ENCODE measurements around the gene FOLR1.

- TF ChIP-seq, protein P1, sequence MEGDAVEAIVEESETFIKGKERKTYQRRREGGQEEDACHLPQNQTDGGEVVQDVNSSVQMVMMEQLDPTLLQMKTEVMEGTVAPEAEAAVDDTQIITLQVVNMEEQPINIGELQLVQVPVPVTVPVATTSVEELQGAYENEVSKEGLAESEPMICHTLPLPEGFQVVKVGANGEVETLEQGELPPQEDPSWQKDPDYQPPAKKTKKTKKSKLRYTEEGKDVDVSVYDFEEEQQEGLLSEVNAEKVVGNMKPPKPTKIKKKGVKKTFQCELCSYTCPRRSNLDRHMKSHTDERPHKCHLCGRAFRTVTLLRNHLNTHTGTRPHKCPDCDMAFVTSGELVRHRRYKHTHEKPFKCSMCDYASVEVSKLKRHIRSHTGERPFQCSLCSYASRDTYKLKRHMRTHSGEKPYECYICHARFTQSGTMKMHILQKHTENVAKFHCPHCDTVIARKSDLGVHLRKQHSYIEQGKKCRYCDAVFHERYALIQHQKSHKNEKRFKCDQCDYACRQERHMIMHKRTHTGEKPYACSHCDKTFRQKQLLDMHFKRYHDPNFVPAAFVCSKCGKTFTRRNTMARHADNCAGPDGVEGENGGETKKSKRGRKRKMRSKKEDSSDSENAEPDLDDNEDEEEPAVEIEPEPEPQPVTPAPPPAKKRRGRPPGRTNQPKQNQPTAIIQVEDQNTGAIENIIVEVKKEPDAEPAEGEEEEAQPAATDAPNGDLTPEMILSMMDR (IDR thresholded peaks at IDR 0.05; ENCODE audit: low read depth, low read length, poor library complexity, severe bottlenecking) = no peak
- no peak for TF ChIP-seq EZH2phosphoT487 (IDR thresholded peaks at IDR 0.05; ENCODE audit: borderline replicate concordance, low read length)
Observed at GRCh38 chr11:72217841-72218240, 25.9 kb downstream of the FOLR1 start.

Measured in DOHH2 (cell line).